Calu3 (cell line): ENCODE measurements around the gene TECPR2. TPM values are rescaled to one million over a fixed set of nuclear protein-coding genes. Genes with fewer than 3 reads are reported as not detected.
"Not testable (repeated sequence)": the region's sequence is repeated elsewhere in the genome, so short reads cannot be mapped to it uniquely, and the experiment has no call there.

Source experiments
- BruUV-seq: library from RNA; stranded (reverse); fragments of 400-500 nt; replicated peaks from 2 replicates; lab custom pipeline; 2021; lab: Mats Ljungman, UMichigan
- CTCF ChIA-PET: fragments of 300-600 bp; sonication (Branson Sonifier 250); formaldehyde crosslinking; loops from one replicate; lab custom pipeline; 2022; ENCODE audit warnings: antibody characterized with exemption; lab: Charles Lee
- DNase-seq: peaks from one replicate; pipeline ENCODE4 v3.0.0; 2022
- H3K27ac Mint-ChIP-seq: one replicate; pipeline ENCODE4 v1.8.0; 2022; ENCODE audit warnings: mixed read lengths; ENCODE audit not compliant: unreplicated experiment
- H3K27me3 Mint-ChIP-seq: one replicate; pipeline ENCODE4 v1.8.0; 2022; ENCODE audit warnings: mixed read lengths; ENCODE audit not compliant: unreplicated experiment
- H3K36me3 Mint-ChIP-seq: one replicate; pipeline ENCODE4 v1.8.0; 2022; ENCODE audit warnings: mild to moderate bottlenecking, moderate library complexity, mixed read lengths; ENCODE audit not compliant: insufficient read depth, unreplicated experiment
- H3K4me1 Mint-ChIP-seq: one replicate; pipeline ENCODE4 v1.8.0; 2022; ENCODE audit warnings: mild to moderate bottlenecking, low read depth, mixed read lengths; ENCODE audit not compliant: unreplicated experiment
- H3K4me3 Mint-ChIP-seq: one replicate; pipeline ENCODE4 v1.8.0; 2022; ENCODE audit warnings: mild to moderate bottlenecking, low read depth, moderate library complexity, mixed read lengths; ENCODE audit not compliant: unreplicated experiment
- H3K9me3 Mint-ChIP-seq: one replicate; pipeline ENCODE4 v1.8.0; 2022; ENCODE audit warnings: low read depth, mixed read lengths; ENCODE audit not compliant: unreplicated experiment
- intact Hi-C: fragments of 100-400 bp; cut with micrococcal nuclease; formaldehyde crosslinking; loops from one replicate; pipeline ENCODE4 v1.10.0; 2022; ENCODE audit not compliant: unreplicated experiment
- total RNA-seq: library from RNA; stranded (reverse); gene quantifications from 2 replicates; pipeline ENCODE4 v1.2.3, GENCODE V29; 2022
- TF ChIP-seq, protein P1 (sequence below): fragments of 200-600 bp; IDR thresholded peaks from one replicate; pipeline ENCODE4 v1.8.0; 2022; ENCODE audit warnings: antibody characterized with exemption; ENCODE audit not compliant: unreplicated experiment

Gene TECPR2
- total RNA-seq, 1 experiment from 2014 or later: 21.7 TPM

GRCh38 chr14:102537981-102538601 is 175.3 kb downstream of the TECPR2 start:
- DNase-seq: no peak
- TF ChIP-seq, protein P1, sequence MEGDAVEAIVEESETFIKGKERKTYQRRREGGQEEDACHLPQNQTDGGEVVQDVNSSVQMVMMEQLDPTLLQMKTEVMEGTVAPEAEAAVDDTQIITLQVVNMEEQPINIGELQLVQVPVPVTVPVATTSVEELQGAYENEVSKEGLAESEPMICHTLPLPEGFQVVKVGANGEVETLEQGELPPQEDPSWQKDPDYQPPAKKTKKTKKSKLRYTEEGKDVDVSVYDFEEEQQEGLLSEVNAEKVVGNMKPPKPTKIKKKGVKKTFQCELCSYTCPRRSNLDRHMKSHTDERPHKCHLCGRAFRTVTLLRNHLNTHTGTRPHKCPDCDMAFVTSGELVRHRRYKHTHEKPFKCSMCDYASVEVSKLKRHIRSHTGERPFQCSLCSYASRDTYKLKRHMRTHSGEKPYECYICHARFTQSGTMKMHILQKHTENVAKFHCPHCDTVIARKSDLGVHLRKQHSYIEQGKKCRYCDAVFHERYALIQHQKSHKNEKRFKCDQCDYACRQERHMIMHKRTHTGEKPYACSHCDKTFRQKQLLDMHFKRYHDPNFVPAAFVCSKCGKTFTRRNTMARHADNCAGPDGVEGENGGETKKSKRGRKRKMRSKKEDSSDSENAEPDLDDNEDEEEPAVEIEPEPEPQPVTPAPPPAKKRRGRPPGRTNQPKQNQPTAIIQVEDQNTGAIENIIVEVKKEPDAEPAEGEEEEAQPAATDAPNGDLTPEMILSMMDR: no peak
- H3K27ac Mint-ChIP-seq: no peak overlapping the region
- H3K4me1 Mint-ChIP-seq: no peaks in the 10 kb centered on the region
- CTCF ChIA-PET: no interaction called here
- H3K36me3 Mint-ChIP-seq: no peaks in the 10 kb centered on the region
- H3K9me3 Mint-ChIP-seq: no peaks in the 10 kb centered on the region
- intact Hi-C loops: no loop called here
- H3K27me3 Mint-ChIP-seq: peaks cover 8% of the 10 kb centered on the region
- H3K4me3 Mint-ChIP-seq: no peak overlapping the region
- BruUV-seq: no TSS peak

- no TSS peak for BruUV-seq
- CTCF ChIA-PET: no interaction called here
- Mint-ChIP-seq H3K27ac (no peak overlapping the region), H3K9me3 (no peaks in the 10 kb centered on the region), H3K4me3 (no peak overlapping the region), H3K4me1 (no peaks in the 10 kb centered on the region), H3K27me3 (peaks cover 16% of the 10 kb centered on the region), H3K36me3 (no peaks in the 10 kb centered on the region)
- no peak for DNase-seq
- TF ChIP-seq, protein P1: no peak
- intact Hi-C loops: no loop called here
These were observed 176.1 kb downstream of the TECPR2 start for GRCh38 chr14:102538602-102539543.

DNA sequence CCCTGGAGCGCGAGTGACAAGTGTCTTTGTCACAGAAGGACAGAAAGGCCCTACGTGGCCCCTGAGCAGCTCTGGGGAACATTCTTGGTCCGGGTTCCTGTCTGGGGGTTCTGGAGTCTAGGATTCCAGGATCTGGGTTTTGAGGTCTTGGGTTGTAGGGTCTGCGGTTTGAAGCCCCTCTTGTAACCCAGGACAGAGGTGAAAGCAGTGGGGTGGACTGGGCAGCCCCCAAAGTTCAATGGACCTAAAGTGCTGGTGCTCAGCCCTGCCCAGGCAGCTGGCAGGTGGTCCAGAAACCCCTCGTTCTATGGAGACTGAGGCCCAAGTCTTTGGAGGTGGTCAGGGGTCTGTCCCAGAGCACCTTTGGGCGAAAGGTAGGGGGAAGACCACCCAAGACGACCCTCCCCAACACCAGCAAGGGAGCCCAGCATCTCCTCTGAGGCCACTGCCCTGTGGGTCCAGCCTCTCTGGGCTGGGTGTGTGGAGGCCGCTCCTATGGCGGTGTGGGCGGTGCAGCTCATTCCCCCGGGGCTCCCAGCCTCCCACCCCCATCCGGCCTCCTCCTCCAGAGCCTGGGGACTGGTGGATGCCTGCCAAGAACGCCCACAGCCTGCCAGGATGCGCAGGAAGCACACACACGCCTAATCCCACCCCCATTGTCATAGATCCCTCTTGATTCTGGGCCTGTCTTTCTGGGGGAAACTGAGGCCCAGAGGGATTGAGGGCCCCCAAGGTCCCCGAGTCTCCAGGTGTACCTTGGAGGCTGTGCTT is 177.0 kb downstream of the TECPR2 start:
- DNase-seq: no peak
- BruUV-seq: no TSS peak
- TF ChIP-seq, protein P1: no peak
- intact Hi-C loops: no loop called here
- Mint-ChIP-seq H3K4me3 (no peak overlapping the region), H3K36me3 (no peaks in the 10 kb centered on the region), H3K27me3 (peaks cover 25% of the 10 kb centered on the region), H3K9me3 (no peaks in the 10 kb centered on the region), H3K4me1 (no peaks in the 10 kb centered on the region), H3K27ac (no peak overlapping the region)
- CTCF ChIA-PET: no interaction called here

- Mint-ChIP-seq H3K4me1 (no peaks in the 10 kb centered on the region), H3K4me3 (no peak overlapping the region), H3K9me3 (no peaks in the 10 kb centered on the region), H3K27me3 (peaks cover 32% of the 10 kb centered on the region), H3K36me3 (peaks cover 4% of the 10 kb centered on the region), H3K27ac (no peak overlapping the region)
- TF ChIP-seq, protein P1: no peak
- CTCF ChIA-PET: interaction anchor here (0.5 kb wide), 1 partner anchor 434 kb away, joined by 3 read pairs; no protein-coding TSS in a partner anchor
- DNase-seq: no peak
- intact Hi-C loops: no loop called here
- no TSS peak for BruUV-seq
These were observed 177.7 kb downstream of the TECPR2 start for GRCh38 chr14:102540315-102541028.

- DNase-seq, H3K36me3 Mint-ChIP-seq, intact Hi-C loops, H3K9me3 Mint-ChIP-seq, H3K4me1 Mint-ChIP-seq, H3K4me3 Mint-ChIP-seq, H3K27ac Mint-ChIP-seq, BruUV-seq: not testable (repeated sequence)
- CTCF ChIA-PET: interaction anchor here (0.5 to 0.7 kb wide), 2 partner anchors 90 to 435 kb away, joined by 3 to 6 read pairs; no protein-coding TSS in a partner anchor
- H3K27me3 Mint-ChIP-seq: peaks cover 38% of the 10 kb centered on the region
These were observed 178.3 kb downstream of the TECPR2 start for GRCh38 chr14:102541029-102541491.
